Stimulated activated CD4-positive, alpha-beta T cell treated with anti-CD3 and anti-CD28 coated beads, Interleukin-12 subunit alpha, Interleukin-12 subunit beta, amount 100 ng/mL, for 4 hours (primary cell): ENCODE measurements around the gene ACAP2.
"Not testable (repeated sequence)": the region's sequence is repeated elsewhere in the genome, so short reads cannot be mapped to it uniquely, and the experiment has no call there.

Experiments used
- DNase-seq: peaks from one replicate; pipeline ENCODE4 v3.0.0-alpha.2; 2020

The ACAP2 gene

GRCh38 chr3:195240171-195240701 lies 202.6 kb downstream of the ACAP2 start:
- no peak for DNase-seq

DNA sequence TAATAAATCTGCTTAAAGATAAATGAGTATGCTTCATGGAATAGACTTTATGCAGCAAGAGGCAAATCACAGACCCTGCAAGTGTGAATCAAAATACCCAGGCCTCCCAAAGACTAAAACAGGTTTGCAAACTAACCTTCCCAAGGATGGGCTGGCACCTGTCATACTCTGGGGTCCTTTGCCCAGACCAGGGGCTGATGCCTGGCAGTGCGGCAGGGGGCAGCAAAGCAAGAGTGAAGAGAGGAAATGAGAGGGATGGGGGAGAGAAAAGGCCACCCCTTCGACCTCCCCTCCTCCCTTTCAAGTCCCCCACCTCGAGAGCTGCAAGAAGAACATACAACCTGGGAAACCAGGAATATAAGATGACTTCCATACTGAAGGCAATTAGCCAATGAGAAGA lies 203.7 kb downstream of the ACAP2 start:
- DNase-seq, result no peak

- no peak for DNase-seq
These were observed 204.2 kb downstream of the ACAP2 start for GRCh38 chr3:195238586-195239118.

DNA sequence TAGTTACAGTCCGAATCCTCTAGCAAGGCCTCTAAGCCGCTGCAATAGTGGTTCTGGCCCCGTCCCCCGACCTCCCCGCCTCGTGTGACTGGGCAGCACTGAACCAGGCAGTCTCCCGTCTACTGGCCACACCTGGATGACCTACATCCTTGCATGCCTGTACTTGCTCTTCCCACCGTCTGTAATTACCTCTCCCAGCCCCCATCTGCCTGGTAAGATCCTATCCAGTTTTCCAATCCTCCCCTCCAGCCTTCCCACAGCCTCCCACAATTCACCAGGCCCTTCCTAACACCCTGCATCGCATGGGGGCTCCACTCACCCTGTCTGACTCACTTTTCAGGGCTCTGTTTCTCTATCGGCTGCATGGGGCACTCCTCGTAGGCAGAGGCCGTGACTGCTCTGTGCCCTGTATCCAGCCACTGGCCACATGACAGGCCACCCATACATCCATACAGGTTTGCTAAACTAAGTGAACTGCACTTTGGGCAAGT lies 204.7 kb downstream of the ACAP2 start:
- no peak for DNase-seq

GRCh38 chr3:195236801-195237570 lies 205.8 kb downstream of the ACAP2 start:
- DNase-seq, result no peak

- no peak for DNase-seq
These were observed 206.6 kb downstream of the ACAP2 start for GRCh38 chr3:195236076-195236798.

DNA sequence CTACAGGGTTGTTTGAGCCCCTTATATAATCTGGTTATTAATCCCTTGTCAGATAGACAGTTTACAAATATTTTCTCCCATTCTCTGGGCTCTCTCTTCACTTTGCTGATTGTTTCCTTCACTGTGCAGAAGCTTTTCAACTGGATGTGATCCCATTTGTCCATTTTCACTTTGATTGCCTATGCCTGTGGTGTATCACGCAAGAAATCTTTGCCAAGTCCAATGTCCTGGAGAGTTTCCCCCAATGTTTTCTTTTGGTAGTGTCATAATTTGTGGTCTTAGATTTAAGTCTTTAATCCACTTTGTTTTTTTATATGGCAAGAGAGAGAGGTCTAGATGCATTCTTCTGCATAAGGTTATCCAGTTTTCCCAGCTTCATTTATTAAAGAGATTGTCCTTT lies 212.6 kb downstream of the ACAP2 start:
- DNase-seq, result no peak

DNA sequence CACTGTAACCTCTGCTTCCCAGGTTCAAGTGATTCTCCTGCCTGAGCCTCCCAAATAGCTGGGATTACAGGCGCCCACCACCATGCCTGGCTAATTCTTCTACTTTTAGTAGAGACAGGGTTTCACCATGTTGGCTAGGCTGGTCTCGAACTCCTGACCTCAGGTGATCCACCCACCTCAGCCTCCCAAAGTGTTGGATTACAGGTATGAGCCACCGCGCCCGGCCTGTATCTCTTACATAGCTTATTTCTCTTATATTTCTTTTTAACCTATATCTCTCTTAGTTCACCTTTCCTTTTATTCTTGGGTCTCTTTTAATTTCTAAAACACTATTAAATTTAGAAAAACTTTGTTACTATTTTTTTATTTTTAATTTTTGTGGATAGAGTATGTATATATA lies 213.9 kb downstream of the ACAP2 start:
- DNase-seq, result not testable (repeated sequence)

DNA sequence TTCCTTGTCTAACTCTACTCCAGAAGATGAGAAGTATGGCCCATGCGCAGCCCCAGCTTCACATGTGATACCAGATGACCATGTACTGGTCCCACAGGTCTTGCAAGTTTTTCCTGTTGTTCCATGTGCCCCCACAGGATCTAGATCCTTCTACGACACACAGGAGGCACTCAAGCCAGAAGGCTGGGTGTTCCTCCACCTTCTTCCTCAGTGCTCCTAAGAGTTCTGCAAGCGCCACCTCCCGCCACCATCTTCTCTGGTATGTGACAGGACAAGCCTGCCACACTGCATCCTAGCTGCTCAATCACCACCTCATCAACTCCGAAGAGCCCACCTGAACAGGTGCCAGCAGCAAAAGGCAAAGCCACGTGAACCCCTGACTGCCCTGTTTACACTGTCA lies 214.9 kb downstream of the ACAP2 start:
- DNase-seq, result no peak

DNA sequence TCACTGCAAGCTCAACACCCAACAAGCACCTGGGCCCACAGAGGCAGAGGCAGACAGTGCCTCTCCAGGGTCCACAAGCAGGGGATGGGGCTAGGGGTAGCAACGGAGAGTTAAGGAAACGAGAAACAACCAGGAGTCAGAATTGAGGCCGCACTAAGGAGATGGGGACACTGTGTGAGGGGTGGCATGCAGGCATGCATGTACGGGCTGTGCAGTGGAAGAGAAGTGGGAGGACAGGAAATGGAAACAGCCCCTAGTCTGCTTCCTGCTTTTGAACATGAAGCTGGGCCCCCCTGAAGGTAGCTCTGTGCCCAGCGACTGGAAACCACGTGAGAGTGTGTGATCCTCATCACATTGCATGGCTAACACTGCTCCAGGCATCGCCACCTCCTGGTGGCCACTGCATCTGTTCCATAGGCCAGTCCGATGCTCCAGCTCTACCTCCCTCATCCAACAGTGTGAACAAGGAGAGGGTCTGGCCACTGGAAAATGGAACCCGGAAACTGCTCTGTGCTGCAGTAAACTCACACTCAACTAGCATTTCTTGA lies 215.8 kb downstream of the ACAP2 start:
- DNase-seq, result no peak

- DNase-seq, result no peak
These were observed 216.4 kb downstream of the ACAP2 start for GRCh38 chr3:195226445-195226844.

GRCh38 chr3:195224980-195225580 lies 217.7 kb downstream of the ACAP2 start:
- DNase-seq, result no peak
